Activated CD4-positive, alpha-beta T cell treated with anti-CD3 and anti-CD28 coated beads for 1 hour (primary cell): ENCODE results near the gene DCST1.
A peak's percentile ranks its signal among the peaks of the same experiment; 100 is the strongest.

Experiments
- DNase-seq: peaks from one replicate; pipeline ENCODE4 v3.0.0-alpha.2; 2020

The DCST1 gene

DNA sequence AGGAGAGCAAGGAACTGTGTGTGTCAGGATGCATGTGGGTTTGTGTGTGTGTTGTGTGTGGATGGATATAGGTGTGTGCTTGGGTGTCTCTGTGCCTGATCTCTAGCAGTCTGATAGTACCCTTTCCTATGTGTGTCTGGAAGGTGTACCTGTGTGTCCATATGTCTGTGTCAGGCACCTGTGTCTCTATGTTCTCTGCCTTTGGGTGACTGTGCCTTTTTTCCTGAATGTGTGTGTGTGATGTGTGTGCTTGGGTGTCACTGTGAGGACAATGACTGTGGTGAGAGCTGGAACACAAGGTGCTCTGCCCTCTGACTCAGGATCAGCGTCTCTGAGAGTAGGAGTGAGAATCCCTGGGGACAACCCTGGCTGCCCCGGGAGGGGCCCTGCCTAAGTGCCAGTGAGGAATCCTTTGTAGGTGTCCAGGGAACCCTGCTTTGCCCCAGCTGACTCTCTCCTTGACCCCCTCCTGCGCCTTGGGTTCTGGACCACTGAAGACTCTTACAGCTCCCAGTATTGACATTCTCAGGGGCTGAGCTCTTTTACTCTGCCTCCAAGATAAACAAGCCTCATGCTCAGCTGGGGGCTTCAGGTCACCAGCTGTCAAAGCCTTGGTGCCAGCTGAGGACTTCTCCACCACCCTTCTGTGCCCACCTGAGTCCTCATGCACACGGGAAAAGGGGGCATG is 44.3 kb downstream of the DCST1 start:
- no peak for DNase-seq

DNA sequence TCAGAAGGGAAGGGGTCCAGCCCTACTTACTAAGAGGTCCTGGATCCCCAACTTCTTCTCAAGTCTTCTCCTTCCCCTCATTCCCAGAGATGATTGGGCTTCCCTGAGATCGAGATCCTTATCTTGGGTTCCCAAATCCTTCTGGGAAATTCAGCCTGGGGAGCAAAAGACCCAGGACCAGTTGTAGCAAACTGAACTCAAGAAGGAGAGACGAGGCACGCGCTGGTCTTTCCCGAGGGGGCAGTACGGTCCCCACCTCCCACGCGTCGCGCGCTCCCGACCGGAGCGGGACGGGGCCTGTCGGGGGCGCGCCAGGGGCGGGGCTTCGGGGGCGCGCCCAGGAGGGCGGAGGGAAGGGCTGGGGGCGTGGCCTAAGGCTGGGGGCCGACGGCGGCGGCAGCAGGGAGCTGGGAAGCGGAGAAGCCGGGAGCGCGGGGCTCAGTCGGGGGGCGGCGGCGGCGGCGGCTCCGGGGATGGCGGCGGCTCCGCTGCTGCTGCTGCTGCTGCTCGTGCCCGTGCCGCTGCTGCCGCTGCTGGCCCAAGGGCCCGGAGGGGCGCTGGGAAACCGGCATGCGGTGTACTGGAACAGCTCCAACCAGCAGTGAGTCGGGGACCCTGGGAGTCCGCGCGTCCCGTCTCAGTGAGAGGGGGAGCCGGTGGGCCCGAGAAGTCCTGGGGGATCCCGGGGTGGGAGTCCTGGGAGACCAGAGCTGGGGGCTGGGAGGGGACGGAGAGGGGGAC is 45.0 kb downstream of the DCST1 start, which contains the start of gene EFNA3:
Gene EFNA3 (plus strand): TSS at position 369 of the 741 bp plus-strand sequence. CDS start 105 bp downstream, at position 474.
- DNase-seq = no peak

DNA sequence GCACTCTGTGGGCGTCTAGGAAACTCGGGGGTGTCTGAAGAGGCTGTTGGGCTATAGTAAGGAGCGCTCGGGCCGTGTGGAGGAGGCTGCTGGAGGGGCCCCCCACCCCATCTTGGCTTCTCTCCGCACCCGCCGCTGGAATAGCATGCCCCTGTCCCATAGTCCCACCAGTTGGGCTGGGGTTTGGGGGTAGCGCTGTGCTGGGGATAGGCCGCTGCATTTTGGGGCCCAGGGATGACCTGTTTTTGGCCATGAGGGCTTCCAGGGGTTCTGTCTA is 45.5 kb downstream of the DCST1 start:
- no peak for DNase-seq

DNA sequence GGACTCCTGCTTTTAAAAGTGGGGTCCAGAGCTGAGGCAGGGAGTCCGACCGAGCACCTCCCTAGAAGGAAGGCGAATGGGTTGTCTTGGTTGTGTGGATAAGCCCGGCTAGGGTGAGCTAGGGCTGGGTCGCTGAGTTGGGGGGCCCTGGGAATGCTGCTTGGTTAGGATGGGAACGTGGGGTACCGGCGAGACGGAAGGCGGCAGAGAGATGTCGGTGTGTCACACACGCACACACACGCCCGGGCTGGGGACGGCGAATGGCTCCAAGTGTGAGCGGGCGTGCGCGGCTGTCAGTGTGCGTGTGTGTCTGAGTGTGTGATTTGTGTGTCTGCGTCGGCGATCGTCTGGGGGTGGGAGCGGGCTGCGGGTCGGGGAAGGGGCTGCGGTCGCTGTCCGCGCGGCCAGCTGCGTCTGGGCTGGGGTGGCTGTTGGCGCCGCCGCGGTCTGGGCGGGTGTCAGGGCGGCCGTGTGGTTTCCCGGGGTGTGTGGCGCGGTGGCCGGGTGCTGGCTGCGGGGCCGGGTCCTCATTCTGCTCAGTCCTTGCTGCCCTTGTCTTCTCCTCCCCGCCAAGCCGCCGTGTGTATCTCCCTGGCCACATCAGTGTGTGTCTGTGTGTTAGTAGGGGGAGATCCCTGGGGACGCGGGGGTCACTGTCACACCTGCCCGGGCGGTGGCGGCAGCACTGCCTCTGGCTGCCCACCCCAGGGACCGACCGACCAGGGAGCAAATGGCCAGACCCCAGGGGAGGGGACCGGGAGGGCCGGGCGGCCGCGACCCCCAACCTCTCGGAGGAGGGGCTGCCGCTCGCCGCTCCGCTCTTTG is 46.1 kb downstream of the DCST1 start:
- no peak for DNase-seq

DNA sequence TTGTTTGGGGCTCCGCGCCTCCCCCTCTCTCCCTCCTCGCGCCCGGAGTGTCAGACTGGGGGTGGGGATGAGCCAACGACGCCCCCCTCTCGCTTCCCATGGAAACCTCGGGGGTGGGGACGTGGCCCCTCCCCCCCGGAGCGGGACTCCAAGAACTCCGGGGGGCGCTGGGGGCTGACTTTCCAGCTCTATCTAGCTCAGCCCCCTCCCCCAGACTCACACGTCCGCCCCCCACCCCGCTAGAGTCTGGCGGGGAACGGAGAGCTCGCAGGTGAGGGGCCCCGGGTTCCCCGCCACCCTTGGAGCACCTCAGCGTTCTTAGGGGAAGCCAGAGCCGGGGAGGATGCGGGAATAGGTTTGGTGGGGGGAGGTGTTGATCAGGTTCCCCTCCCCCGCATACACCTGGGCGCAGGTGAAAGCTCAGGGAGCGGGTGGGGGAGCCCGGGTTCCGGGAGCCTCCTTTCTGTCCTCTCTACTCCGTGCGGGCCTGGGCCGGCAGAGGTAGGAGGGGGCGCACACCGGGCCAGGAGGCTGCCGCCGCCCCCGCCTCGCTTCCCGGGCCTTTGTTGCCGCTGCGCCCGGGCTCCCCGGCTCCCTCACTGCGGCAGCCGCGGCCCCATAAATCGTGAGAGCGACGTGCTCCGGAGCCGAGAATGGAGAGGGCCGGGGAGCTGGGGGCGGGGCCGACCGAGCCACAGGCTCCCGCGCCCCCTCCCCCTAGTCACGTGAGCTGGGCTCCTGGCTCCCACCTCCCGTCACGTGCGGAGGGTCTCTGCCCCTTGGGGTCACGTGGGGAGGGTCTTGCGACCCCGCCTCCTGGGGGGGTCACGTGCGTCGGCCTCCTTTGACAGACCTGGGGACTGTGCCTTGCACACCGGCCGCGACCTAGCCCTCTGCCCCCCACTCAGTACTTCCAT is 46.9 kb downstream of the DCST1 start:
- DNase-seq = no peak

DNA sequence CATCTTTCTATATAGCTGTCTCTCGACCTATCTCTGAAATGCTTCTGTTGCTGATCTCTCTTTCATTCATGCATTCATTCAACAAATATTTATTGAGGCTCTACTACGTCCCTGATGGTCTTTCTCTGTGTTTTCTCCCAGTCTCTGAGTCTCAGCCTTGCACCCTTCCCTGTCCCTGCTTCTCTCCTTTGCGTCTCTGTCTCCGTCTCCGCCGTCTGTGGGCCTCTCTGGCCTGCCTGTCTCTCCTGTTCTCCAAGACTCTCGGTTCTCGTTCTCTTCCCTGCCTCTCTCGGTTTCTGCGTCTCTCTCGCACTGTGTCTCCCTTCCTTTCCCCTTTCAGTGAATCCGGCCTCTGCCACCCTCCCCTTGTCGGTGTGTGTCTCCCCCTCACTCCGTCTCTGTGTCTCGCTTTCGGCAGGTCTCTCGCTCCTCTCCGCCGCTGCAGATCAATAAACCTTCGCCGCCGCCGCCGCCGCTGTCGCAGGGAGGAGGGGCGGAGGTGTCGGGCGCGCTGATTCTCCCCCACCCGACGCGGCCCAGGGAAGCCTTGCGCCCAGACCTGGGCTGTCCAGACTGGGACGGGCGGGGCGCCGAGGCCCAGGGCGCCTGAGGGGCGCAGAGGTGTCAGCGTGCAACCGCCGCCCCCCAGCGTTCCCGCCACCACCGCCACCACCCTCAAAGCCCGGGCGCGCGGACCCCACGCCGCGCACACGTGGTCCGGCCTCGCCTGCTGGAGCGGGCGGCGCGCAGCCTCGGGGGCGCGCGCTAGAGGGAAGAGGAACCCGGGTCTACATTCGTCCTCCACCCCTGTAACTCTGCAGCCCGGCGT is 48.1 kb downstream of the DCST1 start:
- no peak for DNase-seq

DNA sequence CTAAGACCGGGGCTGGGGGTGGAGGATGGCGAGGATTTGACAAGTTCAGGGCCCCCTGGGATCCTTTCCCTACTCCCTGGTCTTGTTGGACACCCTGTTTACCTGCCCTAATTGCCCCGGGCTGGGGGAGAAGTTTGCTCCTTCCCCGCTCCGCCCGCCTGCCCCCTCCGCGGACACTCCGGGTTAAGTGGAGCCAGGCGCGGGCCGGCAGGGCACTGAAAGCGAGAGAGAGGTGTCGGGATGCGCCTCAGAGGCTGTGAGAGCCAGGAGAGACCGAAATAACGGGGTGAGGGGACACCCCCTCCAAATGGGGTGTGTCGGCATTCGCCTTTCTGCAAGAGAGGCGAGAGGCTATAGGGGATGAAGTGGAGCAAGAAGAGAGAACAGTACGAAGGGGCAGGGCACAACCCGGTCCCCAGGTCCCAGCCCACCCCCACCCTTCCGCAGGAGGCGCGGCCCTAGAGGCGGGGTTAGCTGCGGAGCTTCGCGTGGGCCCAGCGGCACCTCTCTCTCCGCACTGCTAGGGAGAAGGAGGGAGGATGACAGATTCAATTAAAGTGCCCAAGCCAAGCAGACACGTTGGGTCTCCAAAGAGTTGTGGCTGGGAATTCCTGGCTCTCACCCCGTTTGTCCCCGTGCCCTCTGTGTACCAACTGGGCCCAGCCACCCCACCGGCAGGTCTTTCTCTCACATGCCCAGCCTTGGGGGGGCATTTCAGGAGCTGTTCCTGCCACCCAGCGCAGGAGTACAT is 48.9 kb downstream of the DCST1 start:
- DNase-seq = no peak

DNA sequence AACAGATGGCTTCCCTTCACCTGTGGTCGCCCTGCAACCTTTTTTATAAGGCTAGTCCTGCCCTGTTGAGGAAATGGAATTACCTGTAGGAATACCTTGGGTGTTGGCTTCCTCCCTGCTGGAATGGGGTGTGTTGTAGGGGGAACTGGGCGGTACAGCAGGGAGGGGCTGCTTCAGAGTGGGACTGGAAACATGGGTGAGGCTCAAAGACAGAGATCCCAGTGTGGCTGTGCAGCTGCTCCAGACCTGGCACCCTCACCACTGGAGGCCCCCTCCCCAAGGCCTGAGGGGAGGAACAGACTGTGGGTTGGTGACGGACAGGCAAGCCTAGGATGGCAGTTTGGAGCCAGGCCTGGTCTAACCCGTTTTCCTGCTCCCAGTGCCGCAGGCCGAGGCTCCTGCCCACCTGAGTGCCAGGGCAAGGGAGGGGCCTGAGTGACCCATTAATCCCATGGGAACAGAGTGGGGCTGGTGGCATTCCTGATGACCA is 49.5 kb downstream of the DCST1 start:
- DNase-seq = no peak

DNA sequence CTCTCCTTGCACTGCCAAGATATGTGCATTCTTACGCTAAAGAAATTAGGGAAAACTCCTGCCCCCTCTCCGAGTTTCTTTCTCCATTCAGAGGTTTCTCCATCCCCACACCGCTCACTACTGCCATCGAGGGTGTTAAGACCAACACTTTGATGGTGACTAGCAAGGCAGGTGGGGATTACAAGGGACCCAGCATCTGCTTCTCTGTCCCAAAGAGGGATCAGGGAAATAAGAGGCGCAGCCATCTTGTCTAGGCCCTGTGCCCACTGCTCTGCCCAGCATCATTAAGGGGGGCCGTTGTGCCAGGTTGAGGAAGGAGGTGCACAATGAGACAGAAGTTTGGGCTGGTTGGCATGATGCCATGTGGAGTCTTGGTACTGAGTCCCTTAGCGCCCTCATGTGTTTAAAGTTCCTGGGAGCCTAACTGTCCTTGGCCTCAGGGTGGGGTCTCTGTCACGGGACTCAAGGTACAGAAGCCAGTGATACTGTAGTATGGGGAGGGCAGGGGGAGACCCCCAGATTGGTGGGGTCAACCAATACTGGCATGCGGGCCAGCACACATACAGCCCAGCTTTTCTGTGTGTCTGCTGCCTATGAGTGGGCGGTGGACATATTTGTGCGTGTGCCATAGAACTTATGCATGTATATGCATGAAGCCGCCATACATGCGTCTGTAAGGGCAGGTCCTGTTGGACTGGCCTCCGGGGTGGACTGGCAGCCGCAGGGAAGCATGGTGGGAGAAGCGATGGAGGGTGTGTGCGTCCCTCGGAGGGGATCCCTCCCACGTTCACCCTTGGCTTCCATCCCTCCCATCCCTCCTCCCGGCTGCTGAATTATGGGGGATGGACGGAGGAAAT is 50.5 kb downstream of the DCST1 start:
- DNase-seq = no peak

DNA sequence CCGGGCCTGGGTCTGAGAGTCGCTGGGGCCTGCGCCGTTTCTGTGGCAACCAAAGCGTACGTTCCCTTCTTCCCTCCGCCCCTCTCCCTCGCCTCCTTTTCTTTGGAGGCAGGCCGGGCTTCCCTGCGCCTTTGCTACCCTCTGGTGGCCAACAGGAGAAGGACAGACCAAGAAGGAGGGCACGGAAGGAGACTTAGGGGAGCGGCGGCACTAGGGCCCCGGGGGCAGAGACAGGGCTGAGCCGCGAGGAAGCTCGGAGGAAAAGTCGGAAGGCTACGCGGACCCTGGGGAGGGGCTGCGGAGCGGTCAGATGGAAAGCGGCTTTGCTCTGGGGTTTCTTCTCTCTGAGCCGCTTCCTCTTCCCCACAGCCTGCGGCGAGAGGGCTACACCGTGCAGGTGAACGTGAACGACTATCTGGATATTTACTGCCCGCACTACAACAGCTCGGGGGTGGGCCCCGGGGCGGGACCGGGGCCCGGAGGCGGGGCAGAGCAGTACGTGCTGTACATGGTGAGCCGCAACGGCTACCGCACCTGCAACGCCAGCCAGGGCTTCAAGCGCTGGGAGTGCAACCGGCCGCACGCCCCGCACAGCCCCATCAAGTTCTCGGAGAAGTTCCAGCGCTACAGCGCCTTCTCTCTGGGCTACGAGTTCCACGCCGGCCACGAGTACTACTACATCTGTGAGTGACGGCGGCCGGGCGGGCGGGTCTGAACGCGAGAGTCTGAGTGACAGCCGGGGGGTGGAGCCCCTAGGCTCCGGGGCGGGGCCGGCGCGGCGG is 51.3 kb downstream of the DCST1 start:
- peak; percentile 84 for DNase-seq

DNA sequence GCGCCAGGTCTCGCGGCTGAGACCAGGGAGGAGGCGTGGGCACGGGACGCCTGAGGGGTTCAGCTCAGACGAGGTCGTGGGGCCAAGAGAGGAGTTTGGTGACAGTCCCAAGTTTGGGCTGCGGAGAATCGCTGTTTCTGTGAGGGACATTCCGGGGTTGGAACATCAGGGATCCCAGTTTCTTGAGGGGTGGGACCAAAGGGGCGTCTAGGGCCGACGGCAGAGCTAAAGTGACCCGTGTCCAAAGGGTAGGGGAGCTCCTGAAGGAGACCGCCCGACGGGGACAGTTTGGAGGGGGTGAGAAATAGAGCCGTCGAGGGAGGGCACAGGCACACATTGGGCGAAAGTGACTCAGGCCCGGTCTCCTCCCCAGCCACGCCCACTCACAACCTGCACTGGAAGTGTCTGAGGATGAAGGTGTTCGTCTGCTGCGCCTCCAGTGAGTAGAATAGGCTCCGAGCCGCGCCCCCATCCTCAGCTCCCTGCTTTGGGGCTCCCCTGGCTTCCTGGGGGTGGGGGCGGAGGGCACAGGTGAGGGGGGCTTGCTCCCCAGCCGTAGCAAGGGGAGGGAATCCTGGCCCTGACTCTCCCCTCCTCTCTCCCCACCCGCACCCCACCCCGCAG is 52.0 kb downstream of the DCST1 start:
- DNase-seq = peak; percentile 66

DNA sequence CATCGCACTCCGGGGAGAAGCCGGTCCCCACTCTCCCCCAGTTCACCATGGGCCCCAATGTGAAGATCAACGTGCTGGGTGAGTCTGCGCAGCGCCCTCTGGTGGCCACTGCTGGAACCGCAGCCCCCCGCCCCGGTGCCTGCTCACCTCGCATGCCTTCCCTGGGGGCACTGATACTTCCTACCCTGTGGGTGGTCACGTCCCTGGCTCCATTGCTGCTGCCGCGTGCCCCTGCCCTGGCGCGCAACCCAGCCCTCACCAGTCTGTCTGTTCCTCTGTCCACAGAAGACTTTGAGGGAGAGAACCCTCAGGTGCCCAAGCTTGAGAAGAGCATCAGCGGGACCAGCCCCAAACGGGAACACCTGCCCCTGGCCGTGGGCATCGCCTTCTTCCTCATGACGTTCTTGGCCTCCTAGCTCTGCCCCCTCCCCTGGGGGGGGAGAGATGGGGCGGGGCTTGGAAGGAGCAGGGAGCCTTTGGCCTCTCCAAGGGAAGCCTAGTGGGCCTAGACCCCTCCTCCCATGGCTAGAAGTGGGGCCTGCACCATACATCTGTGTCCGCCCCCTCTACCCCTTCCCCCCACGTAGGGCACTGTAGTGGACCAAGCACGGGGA is 52.6 kb downstream of the DCST1 start:
- DNase-seq = peak; percentile 70

DNA sequence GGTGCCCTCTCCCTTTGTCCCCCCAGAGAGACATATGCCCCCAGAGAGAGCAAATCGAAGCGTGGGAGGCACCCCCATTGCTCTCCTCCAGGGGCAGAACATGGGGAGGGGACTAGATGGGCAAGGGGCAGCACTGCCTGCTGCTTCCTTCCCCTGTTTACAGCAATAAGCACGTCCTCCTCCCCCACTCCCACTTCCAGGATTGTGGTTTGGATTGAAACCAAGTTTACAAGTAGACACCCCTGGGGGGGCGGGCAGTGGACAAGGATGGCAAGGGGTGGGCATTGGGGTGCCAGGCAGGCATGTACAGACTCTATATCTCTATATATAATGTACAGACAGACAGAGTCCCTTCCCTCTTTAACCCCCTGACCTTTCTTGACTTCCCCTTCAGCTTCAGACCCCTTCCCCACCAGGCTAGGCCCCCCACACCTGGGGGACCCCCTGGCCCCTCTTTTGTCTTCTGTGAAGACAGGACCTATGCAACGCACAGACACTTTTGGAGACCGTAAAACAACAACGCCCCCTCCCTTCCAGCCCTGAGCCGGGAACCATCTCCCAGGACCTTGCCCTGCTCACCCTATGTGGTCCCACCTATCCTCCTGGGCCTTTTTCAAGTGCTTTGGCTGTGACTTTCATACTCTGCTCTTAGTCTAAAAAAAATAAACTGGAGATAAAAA is 53.4 kb downstream of the DCST1 start:
- no peak for DNase-seq

DNA sequence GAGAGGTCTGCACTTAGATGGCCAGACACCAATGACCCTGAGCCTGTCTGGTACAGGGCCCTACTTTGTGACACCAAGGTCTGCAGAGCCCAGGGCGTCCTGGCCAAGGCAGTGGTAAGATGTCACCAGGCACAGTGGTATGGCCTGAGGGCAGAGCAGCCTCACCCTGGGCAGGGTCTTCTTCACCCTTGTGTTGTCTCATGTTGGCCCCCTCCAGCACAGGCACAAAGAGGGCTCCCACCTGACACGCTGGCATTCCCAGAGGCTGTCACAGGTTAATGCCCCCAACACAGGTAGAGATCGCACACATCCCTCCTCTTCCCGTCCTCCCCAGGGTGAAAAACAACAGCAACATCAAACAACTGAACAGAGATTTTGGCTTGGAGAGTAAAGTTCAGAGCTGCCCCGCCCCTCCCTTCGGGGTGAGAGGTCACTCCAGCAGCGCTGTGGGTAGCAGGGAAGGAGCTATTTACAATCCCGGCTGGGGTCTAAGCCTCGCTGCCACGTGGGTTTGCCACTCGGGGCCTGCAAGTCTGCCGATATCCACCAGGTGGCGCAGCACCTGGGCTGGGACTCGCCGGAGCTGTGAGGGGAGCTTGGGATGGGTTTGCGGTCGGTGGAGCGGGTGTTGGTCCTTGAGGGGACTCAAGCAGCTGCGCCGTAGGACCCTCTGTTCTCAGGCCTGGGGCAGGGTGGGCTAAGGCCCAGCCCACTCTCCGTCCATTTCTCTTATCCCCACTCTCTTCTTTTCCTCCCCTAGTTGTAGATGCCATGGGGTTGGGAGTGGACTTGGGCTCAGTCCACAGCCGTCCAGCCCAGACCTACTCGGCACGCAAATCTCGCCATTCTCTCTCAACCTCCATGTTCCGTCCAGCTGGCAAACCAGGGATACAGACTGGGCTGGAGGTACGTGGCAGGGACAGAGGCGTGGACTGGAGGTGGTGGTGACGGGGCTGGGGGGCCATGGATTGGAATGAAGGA is 57.7 kb downstream of the DCST1 start:
- DNase-seq = peak; percentile 69

DNA sequence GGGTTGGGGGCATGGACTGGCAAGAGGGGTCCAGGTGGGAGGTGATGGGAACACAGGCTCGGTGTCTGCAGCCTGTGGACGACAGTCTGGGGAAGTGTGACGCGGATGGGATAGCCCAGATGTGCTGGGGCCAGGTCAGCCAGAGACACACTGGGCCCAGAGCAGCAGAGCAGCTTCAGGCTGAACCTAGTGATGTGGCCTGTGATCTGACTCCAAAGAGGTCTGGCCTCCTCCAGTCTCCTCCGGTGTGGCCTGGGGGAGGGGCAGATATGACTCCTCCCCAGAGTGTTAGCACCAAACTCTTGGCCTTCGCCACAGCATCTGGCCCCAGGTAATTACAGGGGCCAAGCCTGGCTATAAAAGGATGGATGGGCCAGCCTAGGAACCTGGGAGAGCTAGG is 58.5 kb downstream of the DCST1 start:
- DNase-seq = no peak

DNA sequence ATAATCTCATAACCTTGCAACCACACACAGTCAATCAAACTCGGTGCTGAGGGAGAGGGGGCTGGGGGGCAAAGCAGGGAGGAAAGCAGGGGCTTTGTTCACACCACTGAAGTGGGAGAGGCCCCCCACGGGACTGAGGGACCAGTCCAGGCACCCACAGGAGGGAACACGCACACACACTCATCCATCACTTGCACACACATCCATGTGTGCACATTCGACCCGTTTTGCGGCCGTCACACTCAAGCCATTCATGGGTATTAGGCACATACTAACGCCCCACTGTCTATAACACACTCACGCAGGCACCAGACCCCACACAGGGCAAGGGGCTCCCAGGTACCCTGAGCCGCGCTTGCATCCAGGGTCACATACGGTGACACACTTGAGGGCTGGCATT is 59.0 kb downstream of the DCST1 start:
- no peak for DNase-seq
